GM12864 (cell line): ENCODE results near the gene BDH1.
"Not testable (repeated sequence)": the region's sequence is repeated elsewhere in the genome, so short reads cannot be mapped to it uniquely, and the experiment has no call there.

Experiments
- DNase-seq: peaks from one replicate; pipeline ENCODE4 v3.0.0-alpha.2; 2011; ENCODE audit warnings: low read depth
- H3K4me3 ChIP-seq: 2 replicates; pipeline ENCODE4 v1.5.1; 2011; ENCODE audit warnings: mild to moderate bottlenecking, low read depth, low read length, control low read depth
- TF ChIP-seq, protein P1 (sequence below): IDR thresholded peaks from 2 replicates; pipeline ENCODE4 v1.5.1; 2011; ENCODE audit warnings: low read depth, mild to moderate bottlenecking, moderate library complexity, low read length, control low read depth, inconsistent platforms; ENCODE audit errors: missing control alignments

BDH1 gene

GRCh38 chr3:197589545-197589944, 33.8 kb upstream of the BDH1 start:
- H3K4me3 ChIP-seq = no peak overlapping the region
- no peak for DNase-seq
- TF ChIP-seq, protein P1, sequence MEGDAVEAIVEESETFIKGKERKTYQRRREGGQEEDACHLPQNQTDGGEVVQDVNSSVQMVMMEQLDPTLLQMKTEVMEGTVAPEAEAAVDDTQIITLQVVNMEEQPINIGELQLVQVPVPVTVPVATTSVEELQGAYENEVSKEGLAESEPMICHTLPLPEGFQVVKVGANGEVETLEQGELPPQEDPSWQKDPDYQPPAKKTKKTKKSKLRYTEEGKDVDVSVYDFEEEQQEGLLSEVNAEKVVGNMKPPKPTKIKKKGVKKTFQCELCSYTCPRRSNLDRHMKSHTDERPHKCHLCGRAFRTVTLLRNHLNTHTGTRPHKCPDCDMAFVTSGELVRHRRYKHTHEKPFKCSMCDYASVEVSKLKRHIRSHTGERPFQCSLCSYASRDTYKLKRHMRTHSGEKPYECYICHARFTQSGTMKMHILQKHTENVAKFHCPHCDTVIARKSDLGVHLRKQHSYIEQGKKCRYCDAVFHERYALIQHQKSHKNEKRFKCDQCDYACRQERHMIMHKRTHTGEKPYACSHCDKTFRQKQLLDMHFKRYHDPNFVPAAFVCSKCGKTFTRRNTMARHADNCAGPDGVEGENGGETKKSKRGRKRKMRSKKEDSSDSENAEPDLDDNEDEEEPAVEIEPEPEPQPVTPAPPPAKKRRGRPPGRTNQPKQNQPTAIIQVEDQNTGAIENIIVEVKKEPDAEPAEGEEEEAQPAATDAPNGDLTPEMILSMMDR = no peak

GRCh38 chr3:197586768-197587167, 31.0 kb upstream of the BDH1 start:
- H3K4me3 ChIP-seq, DNase-seq: not testable (repeated sequence)

- TF ChIP-seq, protein P1 = no peak
- DNase-seq = no peak
- no peak overlapping the region for H3K4me3 ChIP-seq
Measured at GRCh38 chr3:197586181-197586580, 30.4 kb upstream of the BDH1 start.

GRCh38 chr3:197584733-197585132, 29.0 kb upstream of the BDH1 start:
- TF ChIP-seq, protein P1 = no peak
- no peak overlapping the region for H3K4me3 ChIP-seq
- no peak for DNase-seq

GRCh38 chr3:197583371-197583770, 27.6 kb upstream of the BDH1 start:
- no peak overlapping the region for H3K4me3 ChIP-seq
- DNase-seq = no peak
- TF ChIP-seq, protein P1 = no peak

DNA sequence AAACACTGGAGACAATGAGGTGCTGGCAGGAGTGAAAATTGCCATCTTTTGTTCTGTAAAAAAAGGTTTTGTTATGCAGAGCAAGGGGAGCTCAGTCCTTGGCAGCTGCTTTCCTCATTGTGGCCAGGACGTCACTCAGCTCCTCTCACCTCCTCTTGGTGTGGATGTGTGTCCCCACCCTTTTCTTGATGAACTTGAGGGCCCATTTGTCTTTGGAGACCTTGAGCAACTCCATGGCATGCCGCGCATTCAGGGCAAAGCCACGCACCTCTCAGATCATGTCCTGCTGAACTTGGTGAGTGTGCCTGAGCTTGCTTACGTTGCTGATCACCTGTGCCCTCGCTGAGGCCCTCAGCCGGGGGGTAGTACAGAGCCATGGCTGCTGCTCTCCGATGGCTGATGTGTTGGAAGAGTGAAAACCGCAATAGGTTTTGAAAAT, 24.5 kb upstream of the BDH1 start:
- DNase-seq = no peak
- H3K4me3 ChIP-seq = no peak overlapping the region
- TF ChIP-seq, protein P1 = no peak

GRCh38 chr3:197578376-197578775, 22.6 kb upstream of the BDH1 start:
- no peak for DNase-seq
- no peak overlapping the region for H3K4me3 ChIP-seq
- TF ChIP-seq, protein P1 = no peak
